GM13976 (cell line): ENCODE results near the gene HENMT1.
"Not testable (repeated sequence)": the region's sequence is repeated elsewhere in the genome, so short reads cannot be mapped to it uniquely, and the experiment has no call there.

Experiments used
- DNase-seq: peaks from one replicate; pipeline ENCODE4 v3.0.0; 2012; ENCODE audit warnings: low spot score
- in situ Hi-C: fragments of 300-500 bp; cut with MboI; formaldehyde crosslinking; loops from one replicate; pipeline ENCODE4 v1.12.0; 2022; ENCODE audit warnings: low sequenced_read_pairs, mixed read lengths, inconsistent platforms; ENCODE audit not compliant: unreplicated experiment
- TF ChIP-seq, protein P1 (sequence below): IDR thresholded peaks from 2 replicates; pipeline ENCODE4 v1.5.1; 2012; ENCODE audit warnings: borderline replicate concordance, mild to moderate bottlenecking; ENCODE audit not compliant: insufficient read depth; ENCODE audit errors: extremely low read depth, missing control alignments, control extremely low read depth

Gene HENMT1

DNA sequence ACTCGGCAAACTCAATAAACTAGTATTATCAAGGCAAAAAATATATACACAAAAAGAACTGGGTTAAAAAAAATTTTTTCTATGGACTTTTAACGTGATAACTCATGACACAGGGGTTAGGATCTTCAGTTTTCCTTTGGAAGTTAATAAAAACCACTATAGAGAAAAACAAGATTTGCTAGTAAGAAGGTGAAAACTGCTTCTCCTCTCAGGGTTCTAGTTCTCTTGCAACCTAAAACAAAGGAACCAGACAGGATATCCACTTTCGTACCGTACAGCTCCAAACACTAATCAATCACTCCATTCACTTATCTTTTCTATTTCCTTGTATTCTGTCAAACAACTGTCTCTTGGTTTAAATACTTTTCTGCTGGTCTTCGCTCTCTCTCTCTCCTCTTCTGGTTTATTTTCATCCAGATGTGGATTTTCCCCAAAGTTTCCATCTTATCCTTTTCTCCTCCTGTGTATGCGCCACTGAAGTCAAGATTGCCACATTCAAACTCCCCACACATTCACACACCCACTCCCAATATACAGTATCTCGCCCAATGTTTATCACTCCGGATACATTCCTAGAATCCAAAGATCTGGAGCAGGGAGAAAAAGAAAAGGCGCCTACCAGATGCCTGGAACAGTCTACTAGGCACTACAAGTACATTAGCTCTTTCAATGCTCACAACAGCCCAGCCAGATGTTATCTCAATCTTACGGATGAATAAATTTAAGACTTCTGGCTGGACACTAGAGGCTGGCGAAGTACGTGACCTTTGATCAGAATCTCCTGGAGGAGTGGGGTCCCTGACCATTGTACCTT lies 30.4 kb upstream of the HENMT1 start:
- in situ Hi-C loops, result no loop called here
- no peak for DNase-seq
- TF ChIP-seq, protein P1, sequence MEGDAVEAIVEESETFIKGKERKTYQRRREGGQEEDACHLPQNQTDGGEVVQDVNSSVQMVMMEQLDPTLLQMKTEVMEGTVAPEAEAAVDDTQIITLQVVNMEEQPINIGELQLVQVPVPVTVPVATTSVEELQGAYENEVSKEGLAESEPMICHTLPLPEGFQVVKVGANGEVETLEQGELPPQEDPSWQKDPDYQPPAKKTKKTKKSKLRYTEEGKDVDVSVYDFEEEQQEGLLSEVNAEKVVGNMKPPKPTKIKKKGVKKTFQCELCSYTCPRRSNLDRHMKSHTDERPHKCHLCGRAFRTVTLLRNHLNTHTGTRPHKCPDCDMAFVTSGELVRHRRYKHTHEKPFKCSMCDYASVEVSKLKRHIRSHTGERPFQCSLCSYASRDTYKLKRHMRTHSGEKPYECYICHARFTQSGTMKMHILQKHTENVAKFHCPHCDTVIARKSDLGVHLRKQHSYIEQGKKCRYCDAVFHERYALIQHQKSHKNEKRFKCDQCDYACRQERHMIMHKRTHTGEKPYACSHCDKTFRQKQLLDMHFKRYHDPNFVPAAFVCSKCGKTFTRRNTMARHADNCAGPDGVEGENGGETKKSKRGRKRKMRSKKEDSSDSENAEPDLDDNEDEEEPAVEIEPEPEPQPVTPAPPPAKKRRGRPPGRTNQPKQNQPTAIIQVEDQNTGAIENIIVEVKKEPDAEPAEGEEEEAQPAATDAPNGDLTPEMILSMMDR, result no peak

DNA sequence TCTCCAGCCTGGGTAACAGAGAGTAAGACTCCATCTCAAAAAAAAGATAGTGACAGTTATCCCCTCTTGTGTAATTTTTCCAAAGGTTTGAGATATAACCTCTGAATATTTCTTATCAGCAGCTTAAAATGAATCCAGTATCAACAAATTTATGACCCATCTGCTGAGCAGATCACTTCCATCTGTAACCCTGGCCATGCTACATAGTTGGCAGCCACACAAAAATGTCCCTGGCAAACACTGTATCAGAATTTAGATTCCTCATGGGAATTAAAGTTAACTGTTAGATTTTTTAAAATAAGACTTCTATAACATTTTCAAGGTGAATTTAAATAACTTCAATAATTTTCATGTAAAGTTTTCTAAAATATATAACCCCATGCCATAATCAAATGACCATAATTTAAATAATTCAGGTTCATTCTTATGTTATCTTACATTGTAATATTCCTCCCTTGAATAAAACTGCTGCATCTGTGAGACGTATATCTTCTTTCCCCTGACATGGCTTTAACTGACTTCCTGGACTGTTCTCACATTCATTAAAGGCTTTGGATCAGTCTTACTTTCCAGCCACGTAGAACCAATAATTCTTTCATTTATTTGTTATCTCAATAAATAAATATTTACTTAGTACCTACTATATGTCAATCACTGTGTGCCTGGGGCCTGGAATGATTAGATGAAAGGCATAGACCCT lies 25.9 kb upstream of the HENMT1 start:
- in situ Hi-C loops, result no loop called here
- TF ChIP-seq, protein P1, result no peak
- no peak for DNase-seq

DNA sequence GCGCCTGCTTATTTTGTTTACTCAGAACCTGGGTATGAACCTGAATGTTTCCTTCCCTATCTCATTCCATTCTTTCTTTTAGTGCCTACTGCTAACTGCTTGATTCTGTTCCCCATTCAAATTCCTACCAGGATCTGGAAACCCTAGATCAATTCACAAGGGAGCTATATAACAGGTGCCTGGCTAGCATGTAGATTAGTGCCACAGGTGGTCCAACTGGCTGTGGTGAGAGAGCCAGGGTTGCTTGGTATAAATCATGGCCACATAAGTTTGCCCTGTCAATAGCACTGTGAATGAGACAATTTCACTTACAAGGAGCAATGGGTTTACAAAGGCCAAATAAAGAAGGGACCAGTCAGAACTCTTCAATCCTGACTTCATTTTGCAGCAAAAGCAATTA lies 24.6 kb upstream of the HENMT1 start:
- in situ Hi-C loops, result no loop called here
- TF ChIP-seq, protein P1, result no peak
- no peak for DNase-seq

DNA sequence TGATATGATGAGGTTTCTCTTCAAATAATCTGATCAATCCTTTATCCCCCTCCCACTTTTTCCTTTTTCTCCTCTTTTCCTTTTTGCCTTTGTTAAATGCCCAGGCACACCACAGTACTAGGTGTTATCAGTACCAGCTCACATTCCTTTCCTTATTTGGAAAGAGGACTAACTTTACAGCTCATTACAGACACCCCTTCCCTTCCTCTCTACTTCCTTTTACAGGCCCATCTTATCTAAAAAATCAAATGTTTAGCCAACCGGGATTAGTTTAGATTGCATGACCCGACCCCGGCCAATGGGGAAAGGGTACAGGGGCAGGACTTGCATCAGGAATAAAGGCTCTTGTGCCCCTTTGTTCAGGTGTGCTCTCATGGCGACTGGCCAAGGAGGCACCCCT lies 20.8 kb upstream of the HENMT1 start:
- in situ Hi-C loops, DNase-seq: not testable (repeated sequence)

DNA sequence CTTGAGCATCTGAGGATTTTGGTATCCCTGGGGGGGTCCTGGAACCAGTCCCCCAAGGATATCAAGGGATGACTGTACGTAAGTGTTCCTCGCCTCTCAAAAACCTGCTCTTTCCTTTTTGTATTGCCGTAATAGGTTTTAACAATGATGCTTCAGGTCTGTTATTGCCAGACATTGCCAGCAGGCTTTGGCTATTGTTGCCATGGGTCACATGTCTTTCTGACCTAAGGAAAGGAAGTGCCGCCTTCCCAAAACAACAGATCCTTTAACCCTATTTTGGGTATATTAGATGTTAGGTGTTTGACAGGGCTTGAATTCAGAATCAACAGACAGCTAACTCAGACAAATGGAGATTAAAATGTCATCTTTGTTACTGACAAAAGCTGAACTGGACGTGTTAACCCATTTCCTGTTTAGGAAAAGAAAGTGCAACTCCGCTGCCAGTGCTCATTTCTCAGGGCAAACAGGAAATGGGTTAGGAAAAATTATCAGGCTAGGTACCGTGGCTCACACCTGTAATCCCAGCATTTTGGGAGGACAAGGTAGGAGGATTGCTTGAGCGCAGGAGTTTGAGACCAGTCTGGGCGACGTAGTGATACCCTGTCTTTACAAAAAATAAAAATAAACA lies 18.8 kb upstream of the HENMT1 start:
- TF ChIP-seq, protein P1, result no peak
- in situ Hi-C loops, result no loop called here
- no peak for DNase-seq

DNA sequence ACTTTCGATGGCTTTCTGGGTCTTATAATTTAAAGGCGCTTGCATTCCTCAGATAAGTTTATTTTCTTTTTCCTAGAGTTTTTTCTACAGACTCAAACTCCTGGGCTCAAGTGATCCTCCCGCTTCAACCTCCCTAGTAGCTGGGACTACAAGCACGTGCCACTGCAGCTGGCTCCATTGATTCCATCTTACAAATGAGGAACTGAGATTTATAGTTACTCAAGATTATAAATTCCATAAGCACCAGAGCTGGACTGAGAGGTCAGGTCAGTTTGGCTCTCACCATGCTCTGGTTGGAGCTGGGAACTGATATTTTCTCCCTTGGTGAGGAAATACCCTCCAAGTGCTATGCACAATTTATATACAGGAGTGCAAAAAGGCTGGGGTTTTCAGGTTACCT lies 17.8 kb upstream of the HENMT1 start:
- DNase-seq, result no peak
- TF ChIP-seq, protein P1, result no peak
- in situ Hi-C loops, result no loop called here

DNA sequence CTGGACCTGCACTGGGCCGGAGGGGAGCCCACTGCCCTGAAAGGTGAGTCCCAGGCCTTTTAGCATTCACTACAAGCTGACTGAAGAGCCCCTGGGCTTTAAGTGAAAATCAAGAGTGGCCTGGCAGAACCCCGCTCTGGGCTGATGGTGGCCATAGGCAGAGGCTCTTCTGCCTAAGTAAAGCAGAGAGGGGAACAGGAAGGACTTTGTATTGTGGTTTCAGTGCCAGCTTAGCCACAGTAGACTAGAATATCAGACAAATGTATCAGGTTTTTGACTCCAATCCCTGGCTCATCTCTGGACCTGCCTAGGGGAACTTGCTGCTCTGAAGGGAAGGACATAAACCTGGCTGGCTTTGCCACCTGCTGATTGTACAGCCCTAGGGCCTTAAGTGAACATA lies 10.2 kb upstream of the HENMT1 start:
- in situ Hi-C loops, result no loop called here
- TF ChIP-seq, protein P1, result no peak
- DNase-seq, result no peak
